Endothelial cell of umbilical vein (primary cell): ENCODE measurements around the gene MFAP1.
"Not testable (repeated sequence)": the region's sequence is repeated elsewhere in the genome, so short reads cannot be mapped to it uniquely, and the experiment has no call there.

ENCODE experiments used
- CTCF ChIP-seq, 2 donors: IDR thresholded peaks; 1 replicate in 1 of 2; 2 replicates in 1 of 2; pipeline ENCODE4 v1.5.1; 2011; ENCODE audit warnings: low read length in 2 of 2, mild to moderate bottlenecking in 2 of 2, moderate library complexity in 2 of 2, control low read depth in 1 of 2, inconsistent platforms in 1 of 2, low read depth in 1 of 2; ENCODE audit not compliant: insufficient read depth in 1 of 2; ENCODE audit errors: extremely low read depth in 1 of 2
- EZH2 ChIP-seq: IDR thresholded peaks from 2 replicates; pipeline ENCODE4 v1.6.1; 2012; ENCODE audit warnings: borderline replicate concordance, low read depth, mild to moderate bottlenecking, moderate library complexity, low read length, inconsistent platforms; ENCODE audit not compliant: severe bottlenecking
- JUN ChIP-seq: IDR thresholded peaks from 2 replicates; pipeline ENCODE4 v1.6.1; 2011; ENCODE audit warnings: borderline replicate concordance, low read depth; ENCODE audit not compliant: insufficient read length, insufficient read depth
- MAX ChIP-seq: IDR thresholded peaks from 2 replicates; pipeline ENCODE4 v1.6.1; 2011; ENCODE audit not compliant: insufficient read depth, insufficient read length
- MYC ChIP-seq: IDR thresholded peaks from one replicate; pipeline ENCODE4 v1.6.1; 2011; ENCODE audit warnings: mild to moderate bottlenecking, low read depth, low read length
- POLR2A ChIP-seq: IDR thresholded peaks from 2 replicates; pipeline ENCODE4 v1.6.1; 2012; ENCODE audit warnings: low read depth, mild to moderate bottlenecking, control low read depth, low read length
- POLR2AphosphoS5 ChIP-seq: IDR thresholded peaks from 2 replicates; pipeline ENCODE4 v1.6.1; 2012; ENCODE audit warnings: low read depth, mild to moderate bottlenecking, control low read depth, low read length, moderate library complexity; ENCODE audit not compliant: insufficient read depth

GRCh38 chr15:43829951-43830540 lies 5.6 kb upstream of the MFAP1 start:
- TF ChIP-seq CTCF (IDR thresholded peaks at IDR 0.05; ENCODE audit: extremely low read depth in 1 of 2, insufficient read depth in 1 of 2, low read depth in 1 of 2, low read length in 2 of 2); POLR2A; EZH2; MAX; JUN; MYC; POLR2AphosphoS5: not testable (repeated sequence)
